ENCODE data around the gene NRDC.
"Not testable (repeated sequence)": the region's sequence is repeated elsewhere in the genome, so short reads cannot be mapped to it uniquely, and the experiment has no call there.

The NRDC gene

DNA sequence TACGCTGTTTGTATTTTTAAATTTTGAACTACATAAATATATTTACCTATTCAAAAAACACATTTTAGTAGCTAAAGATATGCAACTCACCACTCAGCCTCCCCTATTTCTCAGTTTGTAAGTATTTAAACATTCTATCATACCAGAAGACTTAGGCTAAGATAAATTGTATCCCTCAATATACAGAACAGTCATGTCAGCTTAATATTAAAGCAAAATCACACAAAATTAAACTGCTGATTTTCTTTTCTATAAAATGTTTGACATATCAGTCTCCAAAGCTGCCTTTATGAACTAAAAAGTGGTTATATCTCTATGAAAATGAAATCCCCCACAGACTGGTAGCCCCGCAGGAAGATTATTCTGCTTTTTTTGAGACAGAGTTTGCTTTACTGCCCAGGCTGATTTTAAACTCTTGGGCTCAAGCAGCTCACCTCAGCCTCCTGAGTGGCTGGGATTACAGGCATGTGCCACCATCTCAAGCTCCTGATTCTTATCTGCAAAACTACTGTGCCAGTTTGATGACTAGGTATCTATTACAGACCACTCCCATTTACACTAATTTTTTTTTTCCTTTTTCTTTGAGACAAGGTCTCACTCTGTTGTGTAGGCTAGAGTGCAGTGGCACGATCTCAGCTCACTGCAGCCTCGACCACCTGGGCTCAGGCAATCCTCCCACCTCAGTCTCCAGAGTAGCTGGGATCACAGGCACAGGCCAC, 37.6 kb downstream of the NRDC start:
- no peak for DNase-seq

DNA sequence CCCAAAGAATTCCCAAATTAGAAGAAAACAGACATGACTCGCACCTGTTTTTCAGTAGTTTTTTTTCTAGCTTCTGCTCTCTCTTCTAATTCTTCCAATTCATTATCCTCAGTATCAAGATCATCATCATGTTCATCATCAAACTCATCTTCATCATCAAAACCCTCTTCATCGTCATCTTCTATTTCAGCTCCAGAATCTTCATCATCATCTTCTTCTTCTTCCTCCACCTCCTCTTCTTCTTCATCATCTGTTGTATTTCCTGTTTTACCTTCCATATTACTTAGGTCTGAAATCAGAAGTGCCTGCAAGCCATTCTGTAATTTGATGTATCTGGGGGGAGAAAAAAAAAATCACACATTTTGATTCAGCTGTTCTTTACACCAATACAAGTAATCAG, 38.3 kb downstream of the NRDC start:
- no peak for DNase-seq

DNA sequence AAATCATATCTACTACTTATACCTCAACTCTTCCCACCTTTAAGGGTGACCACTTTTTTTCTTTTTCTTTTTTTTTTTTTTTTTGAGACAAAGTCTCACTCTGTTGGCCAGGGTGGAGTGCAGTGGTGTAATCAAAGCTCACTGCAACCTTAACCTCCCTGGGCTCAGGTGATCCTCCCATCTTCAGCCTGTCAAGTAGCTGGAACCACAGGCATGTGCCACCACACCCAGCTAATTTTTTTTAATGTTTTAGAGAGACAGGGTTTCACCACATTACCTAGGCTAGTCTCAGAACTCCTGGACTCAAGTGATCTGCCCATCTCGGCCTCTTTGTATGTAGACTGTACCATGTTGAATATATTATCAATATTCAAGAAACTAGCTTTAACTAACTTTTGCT, 39.4 kb downstream of the NRDC start:
- no peak for DNase-seq

GRCh38 chr1:51837243-51837642, 41.3 kb downstream of the NRDC start:
- no peak for DNase-seq

GRCh38 chr1:51833700-51834099, 44.8 kb downstream of the NRDC start:
- no peak for DNase-seq

- no peak for DNase-seq
Measured at GRCh38 chr1:51829058-51829457, 49.5 kb downstream of the NRDC start.

- DNase-seq, result no peak
Measured at GRCh38 chr1:51819810-51820209, 58.7 kb downstream of the NRDC start.

- not testable (repeated sequence) for DNase-seq
Measured at GRCh38 chr1:51819021-51819420, 59.5 kb downstream of the NRDC start.

DNA sequence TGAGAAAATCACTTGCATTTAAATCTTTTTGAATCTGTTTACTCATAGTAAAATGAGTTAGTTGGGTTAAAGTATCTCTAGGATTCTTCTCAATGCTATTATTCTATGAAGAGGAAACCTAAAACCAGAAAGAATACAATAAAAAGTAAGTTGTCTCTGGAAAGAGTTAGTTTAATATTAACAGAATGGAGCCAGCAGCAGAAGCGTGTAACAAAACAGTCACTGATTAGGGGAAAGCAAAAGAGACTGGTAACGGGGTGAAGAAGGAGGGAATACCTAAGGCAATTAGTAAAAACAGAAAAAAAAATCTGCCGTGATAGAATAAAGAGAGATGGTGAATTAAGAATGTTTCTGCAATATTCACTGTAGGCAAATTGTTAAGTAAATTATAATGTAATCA, 60.0 kb downstream of the NRDC start:
- no peak for DNase-seq

GRCh38 chr1:51814513-51814912, 64.0 kb downstream of the NRDC start:
- no peak for DNase-seq

DNA sequence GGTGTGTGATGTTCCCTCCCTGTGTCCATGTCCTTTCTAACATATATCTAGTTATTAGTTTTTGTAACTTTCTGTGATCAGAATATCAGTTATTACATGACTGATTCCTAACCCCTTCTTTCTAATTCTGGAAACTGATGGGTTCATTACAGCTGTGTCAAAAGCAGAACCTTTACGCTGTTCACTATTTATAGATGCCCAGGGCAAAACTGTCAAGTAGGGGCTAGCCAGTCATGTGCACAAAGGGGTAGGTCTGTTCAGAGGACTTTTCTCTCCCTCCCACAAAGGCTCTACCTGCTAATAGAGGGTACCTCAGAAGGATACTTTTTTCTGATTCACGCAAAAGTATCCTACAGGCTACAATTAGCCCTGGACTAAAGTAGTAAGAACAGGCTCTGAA, 79.2 kb downstream of the NRDC start:
- DNase-seq, result no peak

- no peak for DNase-seq
Measured at GRCh38 chr1:51794868-51795267, 83.7 kb downstream of the NRDC start.

DNA sequence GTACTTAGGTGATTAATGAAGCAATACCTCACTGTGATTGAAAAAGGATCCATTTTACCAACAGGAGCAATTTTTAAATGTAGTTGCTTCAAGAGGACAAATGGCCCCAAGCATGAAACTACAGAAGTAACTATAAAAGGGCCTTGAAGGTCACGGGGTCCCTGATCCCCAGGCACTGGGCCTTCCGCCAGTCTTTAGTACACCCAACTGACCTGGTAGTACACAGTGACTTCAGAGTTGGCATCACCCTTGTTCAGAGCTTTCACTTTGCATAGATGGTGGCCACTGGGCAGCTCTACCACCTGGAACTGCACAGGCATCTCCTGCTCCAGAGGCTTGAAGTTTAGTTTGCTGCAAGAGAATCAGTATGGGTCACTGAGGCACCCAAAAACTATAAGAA, 84.3 kb downstream of the NRDC start:
- no peak for DNase-seq

GRCh38 chr1:51792864-51793263, 85.7 kb downstream of the NRDC start:
- DNase-seq, result no peak

- DNase-seq, result no peak
Measured at GRCh38 chr1:51791888-51792287, 86.6 kb downstream of the NRDC start.

DNA sequence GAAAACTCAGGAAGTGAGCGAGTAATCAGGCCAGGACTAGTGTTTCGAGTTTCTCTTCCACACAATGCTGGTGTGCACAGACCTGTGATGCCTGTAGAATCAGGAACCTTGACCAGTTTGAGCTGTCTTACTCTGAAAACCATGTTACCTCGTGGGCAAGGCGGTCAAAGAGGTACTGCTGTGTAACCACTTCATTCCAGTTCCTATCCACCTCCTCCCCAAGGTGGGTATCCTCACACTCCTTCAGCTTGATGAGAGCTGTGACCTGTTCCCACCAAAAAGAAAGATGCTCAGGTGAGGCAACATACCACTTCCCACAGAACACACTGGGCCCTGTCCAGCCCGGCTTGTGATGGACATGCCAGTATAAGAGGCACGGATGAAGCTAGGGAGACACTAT, 88.1 kb downstream of the NRDC start:
- DNase-seq, result no peak

DNA sequence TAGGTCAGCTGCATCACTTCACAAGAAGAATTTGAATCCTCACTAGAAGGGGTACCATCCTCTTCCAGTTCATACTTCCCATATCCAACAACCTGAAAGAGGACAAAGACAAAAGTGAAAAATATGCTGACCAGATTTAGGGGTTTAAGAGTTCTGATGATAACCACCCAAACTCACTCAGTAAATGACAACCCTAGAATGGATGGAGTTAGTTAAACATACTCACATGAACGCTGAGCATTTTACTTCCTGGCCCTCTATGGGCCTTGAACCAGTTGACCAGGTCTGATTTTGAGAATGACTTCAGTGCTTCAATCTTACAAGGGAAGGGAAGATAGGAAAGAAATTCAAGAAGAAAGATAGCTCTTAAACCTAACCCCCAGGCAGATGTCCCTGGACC, 89.2 kb downstream of the NRDC start:
- no peak for DNase-seq

DNA sequence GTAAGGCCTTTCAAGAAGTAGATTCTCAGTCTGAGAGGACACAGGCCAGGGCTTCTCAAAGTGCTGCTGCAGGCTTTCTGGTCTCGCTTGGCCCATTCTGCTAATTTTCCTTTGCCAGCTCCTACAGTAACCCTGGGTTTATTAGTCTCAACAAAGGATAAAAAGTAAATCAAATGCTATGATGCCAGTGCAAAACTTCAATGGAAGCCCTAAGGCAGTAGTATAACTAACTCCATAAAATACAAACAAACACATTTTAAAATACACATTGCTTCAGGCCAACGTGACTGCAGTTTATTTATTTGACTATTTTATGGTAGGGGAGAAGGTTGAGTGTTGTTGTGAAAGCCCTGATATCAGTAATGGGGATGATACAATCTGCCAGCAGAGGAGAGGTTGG, 89.6 kb downstream of the NRDC start:
- DNase-seq, result no peak

DNA sequence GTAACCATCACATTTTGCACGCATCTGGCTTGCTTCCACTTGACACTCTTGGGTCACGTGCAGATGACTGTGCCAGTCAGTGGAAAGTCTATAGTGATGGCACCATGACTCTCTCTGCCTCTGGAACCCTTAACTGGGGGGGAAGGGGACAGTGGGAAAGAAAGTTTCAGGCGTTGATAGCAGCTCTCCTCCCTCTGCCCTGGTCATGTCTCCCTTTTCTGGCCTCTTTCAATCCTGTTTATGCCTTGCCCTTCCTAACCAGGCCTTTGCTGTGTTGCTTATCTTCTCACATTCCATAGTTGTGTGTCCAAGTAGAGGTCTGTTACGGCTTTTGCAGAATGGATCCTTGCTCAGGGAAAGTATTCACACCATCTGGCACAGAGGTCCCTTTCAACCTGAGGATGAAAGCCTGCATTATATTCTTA, 93.5 kb downstream of the NRDC start:
- DNase-seq, result peak in 1 of 14 donors; percentile 16

DNA sequence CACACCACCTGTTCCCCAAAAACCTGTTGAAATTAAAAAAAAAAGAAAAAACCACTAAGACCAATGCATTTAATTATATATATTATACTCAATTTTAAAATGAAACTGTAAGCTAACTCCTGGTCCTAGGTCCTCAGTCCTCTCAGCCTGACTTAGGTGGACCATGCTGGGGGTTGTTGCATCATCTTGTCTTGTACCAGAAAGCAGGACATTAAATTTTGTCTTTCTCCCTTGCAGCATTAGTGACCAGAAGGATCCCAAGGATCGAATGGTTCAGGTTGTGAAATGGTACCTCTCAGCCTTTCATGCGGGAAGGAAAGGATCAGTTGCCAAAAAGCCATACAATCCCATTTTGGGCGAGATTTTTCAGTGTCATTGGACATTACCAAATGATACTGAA, 97.6 kb downstream of the NRDC start:
- DNase-seq, result no peak

GRCh38 chr1:51776408-51776807, 102.1 kb downstream of the NRDC start:
- no peak for DNase-seq

GRCh38 chr1:51768971-51769588, 109.4 kb downstream of the NRDC start:
- no peak for DNase-seq

- no peak for DNase-seq
Measured at GRCh38 chr1:51761351-51761750, 117.2 kb downstream of the NRDC start.

DNA sequence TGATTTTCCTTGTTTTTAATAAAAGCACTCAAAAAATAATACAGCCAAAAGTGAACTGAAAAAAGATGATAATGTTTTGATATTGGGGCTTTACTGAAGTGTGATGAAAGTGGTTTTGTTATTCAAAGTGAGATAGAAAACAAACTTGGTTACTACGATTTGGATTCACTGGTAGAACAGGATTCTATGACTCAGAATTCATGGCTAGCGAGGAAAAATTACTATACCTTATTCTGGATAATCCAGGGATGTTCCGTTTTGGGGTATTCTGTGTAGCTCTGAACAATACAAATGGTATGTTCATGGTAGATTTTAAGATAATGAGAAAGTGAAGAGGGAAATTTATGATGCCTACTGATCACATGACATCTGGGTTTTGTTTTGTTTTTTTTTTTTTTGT, 117.7 kb downstream of the NRDC start:
- DNase-seq, result no peak

GRCh38 chr1:51758310-51758709, 120.2 kb downstream of the NRDC start:
- DNase-seq, result no peak

Measured in C1 segment of cervical spinal cord (tissue), 14 donors.